Neural progenitor cell (in vitro differentiated cells): ENCODE data around the gene SUOX. TPM values are rescaled to one million over a fixed set of nuclear protein-coding genes. Genes with fewer than 3 reads are reported as not detected.

Experiments used
- DNase-seq: peaks from one replicate; pipeline ENCODE4 v3.0.0-alpha.2; 2016; ENCODE audit warnings: low spot score
- H2AFZ ChIP-seq: fragments of 200-600 bp; sonication (generic); replicated peaks from 2 replicates; pipeline ENCODE4 v1.6.1; 2016; ENCODE audit warnings: antibody characterized with exemption
- H3F3A ChIP-seq: fragments of 200-600 bp; sonication (generic); 2 replicates; pipeline ENCODE4 v1.6.1; 2016; ENCODE audit warnings: antibody characterized with exemption, low read depth
- H3K27ac ChIP-seq: fragments of 200-600 bp; sonication (generic); 2 replicates; pipeline ENCODE4 v1.5.1; 2016; ENCODE audit warnings: mild to moderate bottlenecking
- H3K27me3 ChIP-seq: fragments of 200-600 bp; sonication (generic); 2 replicates; pipeline ENCODE4 v1.6.1; 2016; ENCODE audit warnings: mild to moderate bottlenecking, moderate library complexity
- H3K36me3 ChIP-seq: fragments of 200-600 bp; sonication (generic); 2 replicates; pipeline ENCODE4 v1.5.1; 2016
- H3K4me1 ChIP-seq: fragments of 200-600 bp; sonication (generic); 2 replicates; pipeline ENCODE4 v1.6.1; 2016; ENCODE audit warnings: mixed run types
- H3K4me2 ChIP-seq: fragments of 200-600 bp; sonication (generic); 2 replicates; pipeline ENCODE4 v1.6.1; 2016
- H3K4me3 ChIP-seq: fragments of 200-600 bp; sonication (generic); 2 replicates; pipeline ENCODE4 v1.5.1; 2016
- H3K79me2 ChIP-seq: fragments of 200-600 bp; sonication (generic); 2 replicates; pipeline ENCODE4 v1.6.1; 2016; ENCODE audit warnings: low read depth
- H3K9ac ChIP-seq: fragments of 200-600 bp; sonication (generic); 2 replicates; pipeline ENCODE4 v1.6.1; 2016
- H3K9me3 ChIP-seq: fragments of 200-600 bp; sonication (generic); 2 replicates; pipeline ENCODE4 v1.5.1; 2016; ENCODE audit warnings: low read depth
- H4K20me1 ChIP-seq: fragments of 200-600 bp; sonication (generic); 2 replicates; pipeline ENCODE4 v1.6.1; 2016; ENCODE audit warnings: low read depth
- H3K27ac Mint-ChIP-seq: 3 replicates; pipeline ENCODE4 v1.8.0; 2021; ENCODE audit warnings: mixed read lengths
- H3K27me3 Mint-ChIP-seq: 2 replicates; pipeline ENCODE4 v1.8.0; 2022; ENCODE audit warnings: low read depth, mild to moderate bottlenecking, inconsistent platforms, moderate library complexity, mixed read lengths; ENCODE audit not compliant: insufficient read depth
- H3K36me3 Mint-ChIP-seq: 3 replicates; pipeline ENCODE4 v1.8.0; 2021; ENCODE audit warnings: mixed read lengths
- H3K4me1 Mint-ChIP-seq: 3 replicates; pipeline ENCODE4 v1.8.0; 2021; ENCODE audit warnings: mixed read lengths
- H3K4me3 Mint-ChIP-seq: 3 replicates; pipeline ENCODE4 v1.8.0; 2021; ENCODE audit warnings: mild to moderate bottlenecking, moderate library complexity, mixed read lengths
- H3K9me3 Mint-ChIP-seq: 3 replicates; pipeline ENCODE4 v1.8.0; 2020; ENCODE audit warnings: mixed read lengths
- CTCF ChIP-seq: fragments of 200-600 bp; sonication (generic); IDR thresholded peaks from 2 replicates; pipeline ENCODE4 v1.5.1; 2017; ENCODE audit warnings: antibody characterized with exemption, mild to moderate bottlenecking
- EZH2 ChIP-seq: fragments of 200-600 bp; sonication (generic); IDR thresholded peaks from 2 replicates; pipeline ENCODE4 v1.6.1; 2017; ENCODE audit warnings: antibody characterized with exemption, mild to moderate bottlenecking, moderate library complexity
- EZH2phosphoT487 ChIP-seq: fragments of 200-600 bp; sonication (generic); IDR thresholded peaks from 2 replicates; pipeline ENCODE4 v1.6.1; 2017; ENCODE audit warnings: antibody characterized with exemption
- total RNA-seq: library from RNA; depleted of rRNA; stranded (reverse); fragments of >200 nt; gene quantifications from 2 replicates; pipeline ENCODE4 v1.2.3, GENCODE V29; 2015; ENCODE audit warnings: low replicate concordance

Gene SUOX
- total RNA-seq, 1 donor from 2014 or later = 17.5 TPM

- Histone ChIP-seq H3K4me3 (peak overlapping the region; percentile 69), H3K27ac (peak overlapping the region; percentile 55), H3K9me3 (no peaks in the 10 kb centered on the region), H3K4me1 (peaks cover 4% of the 10 kb centered on the region), H3K36me3 (no peaks in the 10 kb centered on the region), H3K79me2 (no peaks in the 10 kb centered on the region), H3F3A (peaks cover 20% of the 10 kb centered on the region), H2AFZ (peak overlapping the region; percentile 60), H4K20me1 (no peaks in the 10 kb centered on the region), H3K27me3 (no peaks in the 10 kb centered on the region), H3K4me2 (peak overlapping the region; percentile 85), H3K9ac (peak overlapping the region; percentile 64)
- TF ChIP-seq EZH2 (no peak), CTCF (no peak), EZH2phosphoT487 (no peak)
- peak; percentile 96 for DNase-seq
- Mint-ChIP-seq H3K4me3 (peak overlapping the region; percentile 90), H3K4me1 (peaks cover 14% of the 10 kb centered on the region), H3K9me3 (no peaks in the 10 kb centered on the region), H3K27ac (peak overlapping the region; percentile 93), H3K27me3 (peaks cover 13% of the 10 kb centered on the region), H3K36me3 (peaks cover 17% of the 10 kb centered on the region)
Observed at GRCh38 chr12:56007564-56008559, 10.8 kb downstream of the SUOX start.

GRCh38 chr12:56010111-56010570, 13.1 kb downstream of the SUOX start:
- Histone ChIP-seq H3K79me2 (no peaks in the 10 kb centered on the region), H3K36me3 (no peaks in the 10 kb centered on the region), H3K4me1 (peaks cover 4% of the 10 kb centered on the region), H3K27me3 (no peaks in the 10 kb centered on the region), H3K27ac (no peak overlapping the region), H3K9ac (no peak overlapping the region), H3K4me2 (no peak overlapping the region), H3F3A (peaks cover 19% of the 10 kb centered on the region), H4K20me1 (no peaks in the 10 kb centered on the region), H3K4me3 (no peak overlapping the region), H3K9me3 (no peaks in the 10 kb centered on the region), H2AFZ (no peak overlapping the region)
- TF ChIP-seq EZH2 (no peak), CTCF (no peak), EZH2phosphoT487 (no peak)
- H3K4me1 Mint-ChIP-seq = peaks cover 17% of the 10 kb centered on the region
- peaks cover 11% of the 10 kb centered on the region for H3K36me3 Mint-ChIP-seq
- H3K27me3 Mint-ChIP-seq = peaks cover 12% of the 10 kb centered on the region
- no peak for DNase-seq
- no peak overlapping the region for H3K27ac Mint-ChIP-seq
- H3K4me3 Mint-ChIP-seq = peak overlapping the region; percentile 3
- no peaks in the 10 kb centered on the region for H3K9me3 Mint-ChIP-seq

GRCh38 chr12:56011509-56012090, 14.5 kb downstream of the SUOX start:
- Histone ChIP-seq H3K4me3 (no peak overlapping the region), H3K9me3 (no peaks in the 10 kb centered on the region), H4K20me1 (no peaks in the 10 kb centered on the region), H3K4me2 (no peak overlapping the region), H3K36me3 (no peaks in the 10 kb centered on the region), H3F3A (peaks cover 13% of the 10 kb centered on the region), H3K27ac (no peak overlapping the region), H3K4me1 (peaks cover 4% of the 10 kb centered on the region), H3K79me2 (no peaks in the 10 kb centered on the region), H3K9ac (no peak overlapping the region), H2AFZ (no peak overlapping the region), H3K27me3 (no peaks in the 10 kb centered on the region)
- no peak for DNase-seq
- H3K27me3 Mint-ChIP-seq = peaks cover 7% of the 10 kb centered on the region
- H3K27ac Mint-ChIP-seq = no peak overlapping the region
- TF ChIP-seq CTCF (no peak), EZH2 (no peak), EZH2phosphoT487 (no peak)
- H3K4me3 Mint-ChIP-seq = no peak overlapping the region
- peaks cover 8% of the 10 kb centered on the region for H3K36me3 Mint-ChIP-seq
- H3K4me1 Mint-ChIP-seq = peaks cover 17% of the 10 kb centered on the region
- H3K9me3 Mint-ChIP-seq = no peaks in the 10 kb centered on the region
